DOHH2 (cell line): ENCODE measurements around the gene ADCY5.

Experiments used
- H3F3A ChIP-seq: fragments of 200-600 bp; sonication (generic), shearing (Covaris generic); 2 replicates; pipeline ENCODE4 v1.6.0; 2016; ENCODE audit warnings: antibody characterized with exemption, mild to moderate bottlenecking; ENCODE audit not compliant: control insufficient read depth, insufficient read depth
- H3K27ac ChIP-seq: fragments of 200-600 bp; sonication (generic); 2 replicates; pipeline ENCODE4 v1.5.1; 2014; ENCODE audit warnings: low read depth, mild to moderate bottlenecking, low read length, moderate library complexity
- H3K27me3 ChIP-seq: fragments of 200-600 bp; sonication (generic); 2 replicates; pipeline ENCODE4 v1.6.1; 2014; ENCODE audit warnings: mild to moderate bottlenecking, low read length, mixed read lengths; ENCODE audit not compliant: control insufficient read depth
- H3K36me3 ChIP-seq: fragments of 200-600 bp; sonication (generic); 2 replicates; pipeline ENCODE4 v1.6.1; 2014; ENCODE audit warnings: mild to moderate bottlenecking, low read length, moderate library complexity, mixed read lengths; ENCODE audit not compliant: control insufficient read depth
- H3K4me1 ChIP-seq: fragments of 200-600 bp; sonication (generic); 2 replicates; pipeline ENCODE4 v1.6.1; 2014; ENCODE audit warnings: mild to moderate bottlenecking, low read length, mixed read lengths; ENCODE audit not compliant: control insufficient read depth
- H3K4me2 ChIP-seq: fragments of 200-600 bp; sonication (generic); 2 replicates; pipeline ENCODE4 v1.6.0; 2014; ENCODE audit warnings: mild to moderate bottlenecking, low read length, moderate library complexity
- H3K4me3 ChIP-seq: fragments of 200-600 bp; sonication (generic); 2 replicates; pipeline ENCODE4 v1.5.1; 2014; ENCODE audit warnings: mild to moderate bottlenecking, low read length, mixed read lengths
- H3K79me2 ChIP-seq: fragments of 200-600 bp; sonication (generic); 2 replicates; pipeline ENCODE4 v1.6.1; 2014; ENCODE audit warnings: mild to moderate bottlenecking, low read length, mixed read lengths; ENCODE audit not compliant: control insufficient read depth
- H3K9me2 ChIP-seq: fragments of 200-600 bp; sonication (generic); replicated peaks from 2 replicates; pipeline ENCODE4 v1.6.1; 2014; ENCODE audit warnings: mild to moderate bottlenecking, low read length, mixed read lengths; ENCODE audit not compliant: control insufficient read depth
- H3K9me3 ChIP-seq: fragments of 200-600 bp; sonication (generic); 2 replicates; pipeline ENCODE4 v1.6.1; 2014; ENCODE audit warnings: antibody characterized with exemption, low read length, mixed read lengths; ENCODE audit not compliant: control insufficient read depth, insufficient read depth
- H4K20me1 ChIP-seq: fragments of 200-600 bp; sonication (generic); 2 replicates; pipeline ENCODE4 v1.6.0; 2014; ENCODE audit warnings: low read depth, mild to moderate bottlenecking, antibody characterized with exemption, low read length, moderate library complexity; ENCODE audit not compliant: control insufficient read depth, insufficient read depth
- CTCF ChIP-seq: fragments of 200-600 bp; sonication (generic); IDR thresholded peaks from one replicate; pipeline ENCODE4 v1.5.1; 2014; ENCODE audit warnings: antibody characterized with exemption, mild to moderate bottlenecking, low read depth, low read length; ENCODE audit not compliant: poor library complexity, severe bottlenecking
- EZH2phosphoT487 ChIP-seq: fragments of 200-600 bp; sonication (generic); IDR thresholded peaks from 2 replicates; pipeline ENCODE4 v1.6.1; 2017; ENCODE audit warnings: borderline replicate concordance, mild to moderate bottlenecking, antibody characterized with exemption, low read length, moderate library complexity, mixed read lengths

The ADCY5 gene

DNA sequence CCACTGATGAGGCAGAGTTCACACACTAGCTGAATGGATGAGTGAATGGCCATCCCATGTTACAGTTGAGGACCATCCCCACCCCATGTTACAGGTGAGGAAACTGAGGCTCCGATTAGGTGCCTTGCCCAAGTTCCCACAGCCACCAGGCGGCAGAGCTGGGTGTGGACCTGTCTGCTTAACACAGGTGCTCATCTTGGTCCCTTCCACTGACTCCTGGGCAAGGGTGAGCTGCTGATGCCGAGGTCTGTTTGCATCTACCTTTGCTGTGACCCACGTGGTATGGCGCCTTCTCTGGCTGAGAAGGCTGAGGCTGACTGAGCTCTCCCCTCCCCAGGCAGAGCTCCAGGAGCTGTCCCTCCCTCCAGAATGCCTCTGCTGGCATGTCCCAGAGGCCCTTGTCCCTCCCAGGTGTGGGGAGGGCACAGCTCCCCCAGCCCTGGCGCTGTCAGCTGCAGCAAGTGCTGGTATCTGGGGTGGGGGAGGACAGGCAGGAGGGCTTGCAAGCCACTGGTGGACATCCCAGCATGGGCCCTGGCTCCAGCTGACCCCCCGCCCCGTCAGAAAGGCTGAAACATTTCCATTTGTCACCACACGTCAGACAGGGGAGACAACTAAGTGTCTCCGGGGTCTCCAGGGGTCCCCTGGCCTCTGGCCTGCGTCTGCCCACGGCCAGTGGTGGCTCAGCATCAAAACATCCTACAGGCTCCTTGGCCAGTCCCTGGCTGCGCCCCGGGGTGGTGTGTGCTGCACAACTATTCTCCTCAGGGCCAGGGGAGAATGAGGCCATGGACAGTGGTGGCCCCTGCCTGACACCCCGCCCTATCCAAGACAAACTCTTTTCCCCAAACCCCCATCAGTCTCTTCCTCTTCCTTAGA lies 105.4 kb downstream of the ADCY5 start:
- Histone ChIP-seq H3K36me3 (no peaks in the 10 kb centered on the region), H3F3A (no peaks in the 10 kb centered on the region), H3K9me2 (no peaks in the 10 kb centered on the region), H3K4me3 (no peak overlapping the region), H3K4me2 (no peak overlapping the region), H3K27ac (no peak overlapping the region), H3K9me3 (no peaks in the 10 kb centered on the region), H3K79me2 (no peaks in the 10 kb centered on the region), H4K20me1 (no peaks in the 10 kb centered on the region), H3K27me3 (0 out of 2 replicates have a peak, but pooled peaks cover 3% of the 10 kb centered on the region), H3K4me1 (0 out of 2 replicates have a peak, but pooled peaks cover 4% of the 10 kb centered on the region)
- no peak for TF ChIP-seq EZH2phosphoT487
- no peak for TF ChIP-seq CTCF

- H3K27ac ChIP-seq, result no peak overlapping the region
- no peaks in the 10 kb centered on the region for H3K36me3 ChIP-seq
- no peaks in the 10 kb centered on the region for H3F3A ChIP-seq
- H3K27me3 ChIP-seq, result 0 out of 2 replicates have a peak, but pooled peaks cover 3% of the 10 kb centered on the region
- no peak overlapping the region for H3K4me2 ChIP-seq
- H3K9me2 ChIP-seq, result no peaks in the 10 kb centered on the region
- no peaks in the 10 kb centered on the region for H3K79me2 ChIP-seq
- H3K4me3 ChIP-seq, result no peak overlapping the region
- no peak for TF ChIP-seq EZH2phosphoT487
- no peak for TF ChIP-seq CTCF
- H3K9me3 ChIP-seq, result no peaks in the 10 kb centered on the region
- H3K4me1 ChIP-seq, result 0 out of 2 replicates have a peak, but pooled peaks cover 4% of the 10 kb centered on the region
- no peaks in the 10 kb centered on the region for H4K20me1 ChIP-seq
These were observed 106.2 kb downstream of the ADCY5 start for GRCh38 chr3:123342631-123343080.

DNA sequence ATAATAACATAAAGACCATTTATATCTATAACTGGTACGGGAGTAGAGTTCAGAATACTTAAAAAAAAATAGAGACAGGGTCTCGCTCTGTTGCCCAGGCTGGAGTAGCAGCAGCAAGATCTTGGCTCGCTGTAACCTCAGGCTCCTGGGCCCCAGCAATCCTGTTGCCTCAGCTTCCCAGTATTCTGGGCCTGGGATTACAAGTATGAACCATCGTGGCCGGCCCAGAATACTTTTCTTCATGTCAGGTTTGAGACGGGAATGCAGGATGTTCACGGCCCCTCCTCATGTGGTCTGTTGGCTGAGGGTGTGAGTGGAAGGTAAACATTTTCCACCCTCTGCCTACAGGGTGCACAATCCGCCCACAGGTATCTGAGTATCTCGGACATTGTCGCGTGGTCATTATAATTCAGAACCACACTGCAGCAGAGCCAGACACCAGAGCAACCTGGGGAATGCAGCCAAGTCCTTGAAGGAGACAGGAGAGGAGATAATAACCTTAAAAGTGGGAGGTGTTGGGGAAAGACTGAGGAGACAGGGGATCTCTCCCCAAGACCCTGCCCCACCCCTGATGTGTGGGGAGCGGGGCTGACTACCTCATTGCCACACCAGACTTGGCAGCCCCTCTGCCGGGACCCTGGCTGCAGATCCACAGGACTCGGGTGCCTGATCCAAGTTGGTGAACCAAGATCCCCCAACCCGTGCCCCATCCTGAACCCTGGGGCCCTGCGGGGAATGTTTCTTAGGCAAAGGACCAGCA lies 106.8 kb downstream of the ADCY5 start:
- H4K20me1 ChIP-seq, result no peaks in the 10 kb centered on the region
- TF ChIP-seq EZH2phosphoT487 (no peak), CTCF (no peak)
- no peaks in the 10 kb centered on the region for H3K9me3 ChIP-seq
- 0 out of 2 replicates have a peak, but pooled peaks cover 4% of the 10 kb centered on the region for H3K4me1 ChIP-seq
- H3K27me3 ChIP-seq, result 0 out of 2 replicates have a peak, but pooled peaks cover 3% of the 10 kb centered on the region
- H3K36me3 ChIP-seq, result no peaks in the 10 kb centered on the region
- H3K4me2 ChIP-seq, result no peak overlapping the region
- no peak overlapping the region for H3K27ac ChIP-seq
- no peak overlapping the region for H3K4me3 ChIP-seq
- H3K79me2 ChIP-seq, result no peaks in the 10 kb centered on the region
- no peaks in the 10 kb centered on the region for H3K9me2 ChIP-seq
- no peaks in the 10 kb centered on the region for H3F3A ChIP-seq
